Endothelial cell of umbilical vein (primary cell): ENCODE measurements around the gene NEURL1B. TPM values are rescaled to one million over a fixed set of nuclear protein-coding genes. Genes with fewer than 3 reads are reported as not detected.
A peak's percentile ranks its signal among the peaks of the same experiment; 100 is the strongest.

ENCODE experiments used
- BruUV-seq: library from RNA; stranded (reverse); fragments of 400-500 nt; replicated peaks from 2 replicates; lab custom pipeline; 2021; lab: Mats Ljungman, UMichigan
- CTCF ChIA-PET: fragments of 300-600, 350-600 bp; sonication (Branson Sonifier 250); formaldehyde crosslinking; loops from one replicate; lab custom pipeline; 2021; ENCODE audit warnings: antibody characterized with exemption, inconsistent platforms; lab: Charles Lee
- POLR2A ChIA-PET: fragments of 300-600, 350-600 bp; sonication (Branson Sonifier 250); formaldehyde crosslinking; loops from one replicate; lab custom pipeline; 2021; ENCODE audit warnings: antibody characterized with exemption, inconsistent platforms; lab: Charles Lee
- DNase-seq: peaks from one replicate; pipeline ENCODE4 v3.0.0-alpha.2; 2011; ENCODE audit warnings: low read depth, low spot score
- FAIRE-seq: peaks from 2 replicates; lab custom pipeline; 2011; peaks lifted over from hg19 to GRCh38; lab: Jason Lieb, UNC
- H2AFZ ChIP-seq: 2 replicates; pipeline ENCODE4 v1.6.0; 2012; ENCODE audit warnings: low read depth, low read length, control low read depth, inconsistent platforms
- H3K27ac ChIP-seq: 2 replicates; pipeline ENCODE4 v1.5.1; 2011; ENCODE audit warnings: low read depth, mild to moderate bottlenecking, control low read depth, low read length, moderate library complexity; ENCODE audit not compliant: insufficient read depth
- H3K27me3 ChIP-seq, 2 experiments: 2 replicates each; pipeline versions ENCODE4 v1.6.0 to v1.6.1; 2011; ENCODE audit warnings: low read length in 2 of 2, mixed read lengths in 1 of 2; ENCODE audit not compliant: control insufficient read depth in 2 of 2, insufficient read depth in 2 of 2
- H3K36me3 ChIP-seq, 2 experiments: 2 replicates in 1 of 2; 3 replicates in 1 of 2; pipeline ENCODE4 v1.5.1; 2011; ENCODE audit warnings: low read length in 2 of 2, mild to moderate bottlenecking in 1 of 2, moderate library complexity in 1 of 2; ENCODE audit not compliant: control insufficient read depth in 2 of 2, insufficient read depth in 2 of 2; ENCODE audit errors: extremely low read depth in 1 of 2
- H3K4me1 ChIP-seq: 3 replicates; pipeline ENCODE4 v1.5.1; 2011; ENCODE audit warnings: mild to moderate bottlenecking, low read length; ENCODE audit not compliant: control insufficient read depth, insufficient read depth; ENCODE audit errors: extremely low read depth
- H3K4me2 ChIP-seq: 2 replicates; pipeline ENCODE4 v1.6.1; 2011; ENCODE audit warnings: low read length, control low read depth, mixed read lengths; ENCODE audit not compliant: insufficient read depth
- H3K4me3 ChIP-seq, 3 experiments: fragments of 200-600 bp in 1 of 3; sonication (generic), shearing (Covaris generic) in 1 of 3; replicated peaks in 1 of 3; 2 replicates each; pipeline ENCODE4 v1.5.1; 2011 to 2016; ENCODE audit warnings: control low read depth in 3 of 3, low read length in 3 of 3, mild to moderate bottlenecking in 2 of 3, inconsistent platforms in 1 of 3, low read depth in 1 of 3, moderate library complexity in 1 of 3; ENCODE audit not compliant: insufficient read depth in 1 of 3
- H3K79me2 ChIP-seq: 2 replicates; pipeline ENCODE4 v1.6.0; 2012; ENCODE audit warnings: low read length, inconsistent platforms; ENCODE audit not compliant: control insufficient read depth, insufficient read depth
- H3K9ac ChIP-seq: replicated peaks from 2 replicates; pipeline ENCODE3; 2011; ENCODE audit warnings: low read length, control low read depth; ENCODE audit not compliant: insufficient read depth; ENCODE audit errors: extremely low read depth
- H3K9me1 ChIP-seq: replicated peaks from 3 replicates; pipeline ENCODE4 v1.6.0; 2011; ENCODE audit warnings: mild to moderate bottlenecking, low read length; ENCODE audit not compliant: control insufficient read depth, insufficient read depth; ENCODE audit errors: extremely low read depth
- H3K9me3 ChIP-seq: replicated peaks from 2 replicates; pipeline ENCODE4 v1.5.1; 2012; ENCODE audit warnings: low read length, inconsistent platforms; ENCODE audit not compliant: control insufficient read depth, insufficient read depth
- H4K20me1 ChIP-seq: replicated peaks from 2 replicates; pipeline ENCODE3; 2011; ENCODE audit warnings: mild to moderate bottlenecking, low read length; ENCODE audit not compliant: control insufficient read depth, insufficient read depth; ENCODE audit errors: extremely low read depth
- CTCF ChIP-seq, 2 donors: IDR thresholded peaks; 1 replicate in 1 of 2; 2 replicates in 1 of 2; pipeline ENCODE4 v1.5.1; 2011; ENCODE audit warnings: low read length in 2 of 2, mild to moderate bottlenecking in 2 of 2, moderate library complexity in 2 of 2, control low read depth in 1 of 2, inconsistent platforms in 1 of 2, low read depth in 1 of 2; ENCODE audit not compliant: insufficient read depth in 1 of 2; ENCODE audit errors: extremely low read depth in 1 of 2
- EZH2 ChIP-seq: IDR thresholded peaks from 2 replicates; pipeline ENCODE4 v1.6.1; 2012; ENCODE audit warnings: borderline replicate concordance, low read depth, mild to moderate bottlenecking, moderate library complexity, low read length, inconsistent platforms; ENCODE audit not compliant: severe bottlenecking
- GATA2 ChIP-seq: IDR thresholded peaks from 2 replicates; pipeline ENCODE4 v1.7.0; 2011; ENCODE audit warnings: low read depth, mild to moderate bottlenecking, moderate library complexity, mixed read lengths, low read length; ENCODE audit not compliant: insufficient read length, insufficient read depth
- JUN ChIP-seq: IDR thresholded peaks from 2 replicates; pipeline ENCODE4 v1.6.1; 2011; ENCODE audit warnings: borderline replicate concordance, low read depth; ENCODE audit not compliant: insufficient read length, insufficient read depth
- MYC ChIP-seq: IDR thresholded peaks from one replicate; pipeline ENCODE4 v1.6.1; 2011; ENCODE audit warnings: mild to moderate bottlenecking, low read depth, low read length
- POLR2A ChIP-seq: IDR thresholded peaks from 2 replicates; pipeline ENCODE4 v1.6.1; 2012; ENCODE audit warnings: low read depth, mild to moderate bottlenecking, control low read depth, low read length
- POLR2AphosphoS5 ChIP-seq: IDR thresholded peaks from 2 replicates; pipeline ENCODE4 v1.6.1; 2012; ENCODE audit warnings: low read depth, mild to moderate bottlenecking, control low read depth, low read length, moderate library complexity; ENCODE audit not compliant: insufficient read depth
- dilution Hi-C: fragments of 300-500 bp; cut with MboI; formaldehyde crosslinking; loops from one replicate; pipeline ENCODE4 v1.15.0; 2019; ENCODE audit warnings: low sequenced_read_pairs; ENCODE audit not compliant: extremely low pct_ligation_motif_present
- intact Hi-C: fragments of 100-400 bp; cut with micrococcal nuclease; formaldehyde crosslinking; loops from one replicate; pipeline ENCODE4 v1.10.0; 2022
- polyA plus RNA-seq, 4 experiments: library from polyadenylated mRNA; depleted of rRNA in 3 of 4; stranded (reverse) in 3 of 4; unstranded in 1 of 4; fragments of >200 nt; gene quantifications; 2 replicates each; pipeline versions ENCODE4 v1.2.1 to v1.2.3, GENCODE V29; 2011 to 2012; ENCODE audit warnings: missing spikeins in 1 of 4
- total RNA-seq: library from RNA; stranded (reverse); gene quantifications from 2 replicates; pipeline ENCODE4 v1.2.3, GENCODE V29; 2021
- TF ChIP-seq, protein P1 (sequence below): IDR thresholded peaks from 2 replicates; pipeline ENCODE4 v1.6.1; 2011; ENCODE audit not compliant: insufficient read depth, insufficient read length

NEURL1B gene
- total and polyA plus RNA-seq, 2 donors (not counting 3 experiments of a cell fraction or from before 2014, with no cell fraction given) = 0.44 to 1.6 TPM

DNA sequence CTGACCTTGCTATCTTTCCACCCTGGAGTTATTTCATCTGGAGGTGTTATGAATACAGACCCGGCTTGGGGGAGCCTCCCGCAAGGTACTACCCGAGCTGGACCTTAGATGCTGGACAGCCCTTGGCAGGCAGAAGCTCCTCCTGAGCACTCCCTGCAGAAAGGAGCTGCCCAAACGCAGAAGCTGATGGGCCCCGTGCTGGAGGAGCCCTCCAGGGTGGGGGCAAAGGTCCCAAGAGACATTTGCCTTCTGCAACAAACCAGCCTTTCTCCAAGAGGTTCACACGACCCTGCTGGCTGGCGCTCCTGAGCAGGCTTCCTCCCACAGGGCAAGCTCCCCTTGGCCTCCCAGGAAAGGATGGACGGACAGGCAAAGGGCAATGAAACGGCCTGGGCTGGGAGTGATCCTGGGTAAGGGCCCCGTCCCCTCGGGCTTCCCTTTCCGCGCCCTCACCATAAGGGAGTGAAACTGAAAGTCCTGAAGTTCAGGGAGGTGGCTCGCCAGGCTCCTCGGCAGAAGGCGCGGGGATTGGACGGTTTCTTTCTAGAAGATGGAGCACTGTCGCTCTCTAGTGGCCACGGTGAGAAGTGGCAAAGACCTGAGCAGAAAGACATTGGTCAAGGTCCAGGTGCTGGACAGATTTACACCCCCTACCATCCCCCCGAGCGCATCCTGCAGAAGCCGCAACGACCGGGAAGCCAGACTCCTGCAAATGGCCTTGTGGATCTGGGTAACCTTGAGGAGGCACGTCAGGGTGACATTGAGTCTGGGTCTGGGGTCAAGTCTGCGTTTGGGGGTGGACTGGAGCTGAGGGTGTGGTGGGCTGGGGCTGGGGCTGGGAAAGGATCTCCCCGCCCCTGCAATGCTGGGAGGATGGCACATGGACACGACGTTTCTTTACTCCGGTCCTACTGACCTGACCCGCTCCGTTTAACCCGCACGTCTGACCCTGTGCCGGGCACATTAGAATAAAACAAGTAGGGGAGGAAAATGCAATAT is 56.4 kb downstream of the NEURL1B start:
- Histone ChIP-seq H3K9me1 (no peaks in the 10 kb centered on the region), H2AFZ (peak overlapping the region; percentile 91), H3K27me3 (peaks cover 6 to 11% of the 10 kb centered on the region in 2 experiments), H3K9me3 (no peaks in the 10 kb centered on the region), H3K79me2 (no peaks in the 10 kb centered on the region), H4K20me1 (no peaks in the 10 kb centered on the region), H3K27ac (no peak overlapping the region), H3K36me3 (no peaks in the 10 kb centered on the region), H3K4me3 (peak overlapping the region; percentile 8 to 47 (median 36)), H3K4me2 (peak overlapping the region; percentile 62), H3K4me1 (peaks cover 5% of the 10 kb centered on the region), H3K9ac (peak overlapping the region; percentile 22)
- dilution Hi-C loops (no loop called here), intact Hi-C loops (loop anchor here (1.0 kb wide), 4 partner anchors 56 to 509 kb away; partner anchors contain the start of genes NEURL1B and STK10)
- no TSS peak for BruUV-seq
- ChIA-PET CTCF (interaction anchor here (0.6 to 3.7 kb wide), 29 partner anchors 9 to 932 kb away, joined by 3 to 81 read pairs (median 4); no protein-coding TSS in a partner anchor), POLR2A (no interaction called here)
- TF ChIP-seq POLR2AphosphoS5 = no peak
- TF ChIP-seq, protein P1, sequence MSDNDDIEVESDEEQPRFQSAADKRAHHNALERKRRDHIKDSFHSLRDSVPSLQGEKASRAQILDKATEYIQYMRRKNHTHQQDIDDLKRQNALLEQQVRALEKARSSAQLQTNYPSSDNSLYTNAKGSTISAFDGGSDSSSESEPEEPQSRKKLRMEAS = no peak
- peak; percentile 87 to 91 for TF ChIP-seq CTCF (IDR thresholded peaks at IDR 0.05; ENCODE audit: extremely low read depth in 1 of 2, insufficient read depth in 1 of 2, low read depth in 1 of 2, low read length in 2 of 2)
- no peak for TF ChIP-seq EZH2
- no peak for TF ChIP-seq GATA2
- TF ChIP-seq MYC = no peak
- no peak for TF ChIP-seq POLR2A
- TF ChIP-seq JUN = no peak
- FAIRE-seq (peak; percentile 95), DNase-seq (peak; percentile 82)
